Measurements from ENCODE around the gene PRR5L. TPM values are rescaled to one million over a fixed set of nuclear protein-coding genes. Genes with fewer than 3 reads are reported as not detected.

The PRR5L gene
- polyA plus RNA-seq, 1 of the 3 experiments (the other 2 are of a cell fraction) = 0.46 TPM

GRCh38 chr11:36251823-36252222, 44.3 kb upstream of the PRR5L start:
- Histone ChIP-seq H3F3A (replicated peaks; ENCODE audit: insufficient read depth) (no peaks in the 10 kb centered on the region), H3K36me3 (replicated peaks in 1 of 2; ENCODE audit: control insufficient read depth in 1 of 2, insufficient read depth in 2 of 2, low read length in 1 of 2) (no peaks in the 10 kb centered on the region), H2AFZ (ENCODE audit: low read depth) (no peak overlapping the region), H4K20me1 (ENCODE audit: insufficient read depth) (no peaks in the 10 kb centered on the region), H3K79me2 (ENCODE audit: insufficient read depth) (no peaks in the 10 kb centered on the region), H3K27me3 (ENCODE audit: insufficient read depth) (no peaks in the 10 kb centered on the region), H3K9me3 (no peaks in the 10 kb centered on the region), H3K4me1 (ENCODE audit: control insufficient read depth in 1 of 2, insufficient read depth in 2 of 2, low read depth in 1 of 2, low read length in 1 of 2) (peaks cover 10 to 21% of the 10 kb centered on the region in 2 experiments; a peak in 3 of 4 replicates), H3K4me2 (no peak overlapping the region), H3K9me2 (no peaks in the 10 kb centered on the region), H3K9ac (no peak overlapping the region), H3K4me3 (ENCODE audit: low read depth in 2 of 2, low read length in 1 of 2) (no peak overlapping the region), H3K27ac (ENCODE audit: low read depth in 2 of 2, low read length in 1 of 2) (no peak overlapping the region)
- CTCF ChIA-PET = interaction anchor here (0.8 to 1.7 kb wide), 5 partner anchors 10 to 632 kb away, joined by 3 to 6 read pairs (median 4); no protein-coding TSS in a partner anchor
- no peak for TF ChIP-seq JUND (IDR thresholded peaks at IDR 0.05)
- TF ChIP-seq, protein P1, sequence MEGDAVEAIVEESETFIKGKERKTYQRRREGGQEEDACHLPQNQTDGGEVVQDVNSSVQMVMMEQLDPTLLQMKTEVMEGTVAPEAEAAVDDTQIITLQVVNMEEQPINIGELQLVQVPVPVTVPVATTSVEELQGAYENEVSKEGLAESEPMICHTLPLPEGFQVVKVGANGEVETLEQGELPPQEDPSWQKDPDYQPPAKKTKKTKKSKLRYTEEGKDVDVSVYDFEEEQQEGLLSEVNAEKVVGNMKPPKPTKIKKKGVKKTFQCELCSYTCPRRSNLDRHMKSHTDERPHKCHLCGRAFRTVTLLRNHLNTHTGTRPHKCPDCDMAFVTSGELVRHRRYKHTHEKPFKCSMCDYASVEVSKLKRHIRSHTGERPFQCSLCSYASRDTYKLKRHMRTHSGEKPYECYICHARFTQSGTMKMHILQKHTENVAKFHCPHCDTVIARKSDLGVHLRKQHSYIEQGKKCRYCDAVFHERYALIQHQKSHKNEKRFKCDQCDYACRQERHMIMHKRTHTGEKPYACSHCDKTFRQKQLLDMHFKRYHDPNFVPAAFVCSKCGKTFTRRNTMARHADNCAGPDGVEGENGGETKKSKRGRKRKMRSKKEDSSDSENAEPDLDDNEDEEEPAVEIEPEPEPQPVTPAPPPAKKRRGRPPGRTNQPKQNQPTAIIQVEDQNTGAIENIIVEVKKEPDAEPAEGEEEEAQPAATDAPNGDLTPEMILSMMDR (IDR thresholded peaks at IDR 0.05) = no peak
- TF ChIP-seq FOXM1 (IDR thresholded peaks at IDR 0.05; ENCODE audit: low read depth) = no peak
- TF ChIP-seq, protein P2, sequence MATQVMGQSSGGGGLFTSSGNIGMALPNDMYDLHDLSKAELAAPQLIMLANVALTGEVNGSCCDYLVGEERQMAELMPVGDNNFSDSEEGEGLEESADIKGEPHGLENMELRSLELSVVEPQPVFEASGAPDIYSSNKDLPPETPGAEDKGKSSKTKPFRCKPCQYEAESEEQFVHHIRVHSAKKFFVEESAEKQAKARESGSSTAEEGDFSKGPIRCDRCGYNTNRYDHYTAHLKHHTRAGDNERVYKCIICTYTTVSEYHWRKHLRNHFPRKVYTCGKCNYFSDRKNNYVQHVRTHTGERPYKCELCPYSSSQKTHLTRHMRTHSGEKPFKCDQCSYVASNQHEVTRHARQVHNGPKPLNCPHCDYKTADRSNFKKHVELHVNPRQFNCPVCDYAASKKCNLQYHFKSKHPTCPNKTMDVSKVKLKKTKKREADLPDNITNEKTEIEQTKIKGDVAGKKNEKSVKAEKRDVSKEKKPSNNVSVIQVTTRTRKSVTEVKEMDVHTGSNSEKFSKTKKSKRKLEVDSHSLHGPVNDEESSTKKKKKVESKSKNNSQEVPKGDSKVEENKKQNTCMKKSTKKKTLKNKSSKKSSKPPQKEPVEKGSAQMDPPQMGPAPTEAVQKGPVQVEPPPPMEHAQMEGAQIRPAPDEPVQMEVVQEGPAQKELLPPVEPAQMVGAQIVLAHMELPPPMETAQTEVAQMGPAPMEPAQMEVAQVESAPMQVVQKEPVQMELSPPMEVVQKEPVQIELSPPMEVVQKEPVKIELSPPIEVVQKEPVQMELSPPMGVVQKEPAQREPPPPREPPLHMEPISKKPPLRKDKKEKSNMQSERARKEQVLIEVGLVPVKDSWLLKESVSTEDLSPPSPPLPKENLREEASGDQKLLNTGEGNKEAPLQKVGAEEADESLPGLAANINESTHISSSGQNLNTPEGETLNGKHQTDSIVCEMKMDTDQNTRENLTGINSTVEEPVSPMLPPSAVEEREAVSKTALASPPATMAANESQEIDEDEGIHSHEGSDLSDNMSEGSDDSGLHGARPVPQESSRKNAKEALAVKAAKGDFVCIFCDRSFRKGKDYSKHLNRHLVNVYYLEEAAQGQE (IDR thresholded peaks at IDR 0.05; ENCODE audit: low read depth, low read length) = no peak
- TF ChIP-seq NFIC (IDR thresholded peaks at IDR 0.05; ENCODE audit: borderline replicate concordance) = no peak
- no peak for TF ChIP-seq GABPA (IDR thresholded peaks at IDR 0.05; ENCODE audit: low read depth)
- POLR2A ChIA-PET = no interaction called here
- 48% methylated on average over 2 of the region's 2 CpGs for WGBS (ENCODE audit: low lambda C conversion rate)
- DNase-seq = no peak

GRCh38 chr11:36253238-36253637, 42.9 kb upstream of the PRR5L start:
- Histone ChIP-seq H3K9me3 (no peaks in the 10 kb centered on the region), H2AFZ (ENCODE audit: low read depth) (no peak overlapping the region), H3K4me3 (ENCODE audit: low read depth in 2 of 2, low read length in 1 of 2) (no peak overlapping the region), H3K9ac (no peak overlapping the region), H3K4me2 (no peak overlapping the region), H3F3A (replicated peaks; ENCODE audit: insufficient read depth) (no peaks in the 10 kb centered on the region), H3K27ac (ENCODE audit: low read depth in 2 of 2, low read length in 1 of 2) (peak overlapping the region in 1 of 2 experiments; percentile 91; a peak in 2 of 4 replicates), H3K4me1 (ENCODE audit: control insufficient read depth in 1 of 2, insufficient read depth in 2 of 2, low read depth in 1 of 2, low read length in 1 of 2) (peaks cover 10 to 19% of the 10 kb centered on the region in 2 experiments; a peak in 3 of 4 replicates), H3K27me3 (ENCODE audit: insufficient read depth) (no peaks in the 10 kb centered on the region), H3K36me3 (replicated peaks in 1 of 2; ENCODE audit: control insufficient read depth in 1 of 2, insufficient read depth in 2 of 2, low read length in 1 of 2) (no peaks in the 10 kb centered on the region), H3K79me2 (ENCODE audit: insufficient read depth) (no peaks in the 10 kb centered on the region), H4K20me1 (ENCODE audit: insufficient read depth) (no peaks in the 10 kb centered on the region), H3K9me2 (no peaks in the 10 kb centered on the region)
- WGBS (ENCODE audit: low lambda C conversion rate) = 35% methylated on average over 4 of the region's 5 CpGs
- CTCF ChIA-PET = interaction anchor here (0.6 to 3.1 kb wide), 6 partner anchors 9 to 638 kb away, joined by 3 to 26 read pairs (median 4); no protein-coding TSS in a partner anchor
- POLR2A ChIA-PET = interaction anchor here (1.0 kb wide), 1 partner anchor 31 kb away, joined by 3 read pairs; no protein-coding TSS in a partner anchor
- DNase-seq = peak; percentile 88
- TF ChIP-seq TEAD4 (IDR thresholded peaks at IDR 0.05; ENCODE audit: borderline replicate concordance, insufficient read depth) = no peak
- peak; percentile 20; the same call in 1 of the 2 replicates for TF ChIP-seq RAD21 (IDR thresholded peaks at IDR 0.05; ENCODE audit: low read length)
- TF ChIP-seq FOXJ3 (CRISPR knock-in tag; IDR thresholded peaks at IDR 0.05) = peak; percentile 100
- TF ChIP-seq NFIC (IDR thresholded peaks at IDR 0.05; ENCODE audit: borderline replicate concordance) = no peak
- TF ChIP-seq RCOR1 (IDR thresholded peaks at IDR 0.05; ENCODE audit: low read length) = peak; percentile 98
- no peak for TF ChIP-seq TAF1 (IDR thresholded peaks at IDR 0.05; ENCODE audit: borderline replicate concordance, low read depth, low read length)
- peak; percentile 94 for TF ChIP-seq CHD2 (IDR thresholded peaks at IDR 0.05; ENCODE audit: low read length, partially characterized antibody)
- no peak for TF ChIP-seq SMC3 (IDR thresholded peaks at IDR 0.05; ENCODE audit: low read depth, low read length)
- TF ChIP-seq USF1 (IDR thresholded peaks at IDR 0.05; ENCODE audit: borderline replicate concordance, low read depth) = no peak
- peak; percentile 76 for TF ChIP-seq MXI1 (IDR thresholded peaks at IDR 0.05; ENCODE audit: low read depth, low read length)
- TF ChIP-seq, protein P3, sequence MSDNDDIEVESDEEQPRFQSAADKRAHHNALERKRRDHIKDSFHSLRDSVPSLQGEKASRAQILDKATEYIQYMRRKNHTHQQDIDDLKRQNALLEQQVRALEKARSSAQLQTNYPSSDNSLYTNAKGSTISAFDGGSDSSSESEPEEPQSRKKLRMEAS (IDR thresholded peaks at IDR 0.05; ENCODE audit: low read depth) = no peak
- no peak for TF ChIP-seq JUND (IDR thresholded peaks at IDR 0.05)
- TF ChIP-seq GATA2 (CRISPR knock-in tag; IDR thresholded peaks at IDR 0.05) = peak; percentile 99
- no peak for TF ChIP-seq IRF3 (IDR thresholded peaks at IDR 0.05; ENCODE audit: low read depth, low read length)

Measured in SK-N-SH (cell line).